HG02798 (cell line): ENCODE measurements around the gene ADAP1.
"Not testable (repeated sequence)": the region's sequence is repeated elsewhere in the genome, so short reads cannot be mapped to it uniquely, and the experiment has no call there.

ENCODE experiments used
- ATAC-seq: cut with Tn5 transposase; IDR thresholded peaks from one replicate; pipeline ENCODE4 v1.9.1; 2021; ENCODE audit warnings: mild to moderate bottlenecking; ENCODE audit not compliant: unreplicated experiment, poor library complexity

ADAP1 gene

GRCh38 chr7:944744-945143, 9.7 kb downstream of the ADAP1 start:
- no peak for ATAC-seq

- not testable (repeated sequence) for ATAC-seq
Observed at GRCh38 chr7:943793-944192, 10.7 kb downstream of the ADAP1 start.

DNA sequence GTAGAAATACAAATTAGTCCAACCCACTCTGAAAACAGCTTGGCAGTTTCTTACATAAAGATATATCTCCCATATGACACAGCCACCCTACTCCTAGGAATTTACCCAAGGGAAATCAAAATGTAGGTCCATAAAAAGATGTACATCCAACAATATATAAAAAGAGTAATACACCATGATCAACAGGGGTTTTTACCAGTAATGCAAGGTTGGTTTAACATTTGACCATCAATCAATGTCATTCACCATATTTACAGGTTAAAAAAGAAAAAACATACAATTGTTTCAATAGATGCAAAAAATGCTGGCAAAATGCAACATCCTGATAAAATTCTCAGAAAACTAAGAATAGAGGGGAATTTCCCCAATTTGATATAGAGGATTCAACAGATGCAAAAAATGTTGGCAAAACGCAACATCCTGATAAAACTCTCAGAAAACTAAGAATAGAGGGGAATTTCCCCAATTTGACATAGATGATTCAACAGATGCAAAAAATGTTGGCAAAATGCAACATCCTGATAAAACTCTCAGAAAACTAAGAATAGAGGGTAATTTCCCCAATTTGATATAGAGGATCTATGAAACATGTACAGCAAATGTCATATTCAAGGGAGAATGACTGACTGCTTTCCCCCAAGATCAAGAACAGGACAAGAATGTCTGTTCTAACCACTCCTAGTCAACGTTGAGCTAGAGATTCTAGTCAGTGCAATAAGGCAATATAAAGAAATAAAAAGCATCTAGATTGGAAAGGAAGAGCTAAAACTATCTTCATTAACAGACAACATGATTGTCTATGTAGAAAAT, 13.7 kb downstream of the ADAP1 start:
- ATAC-seq: no peak

GRCh38 chr7:939843-940242, 14.6 kb downstream of the ADAP1 start:
- no peak for ATAC-seq

DNA sequence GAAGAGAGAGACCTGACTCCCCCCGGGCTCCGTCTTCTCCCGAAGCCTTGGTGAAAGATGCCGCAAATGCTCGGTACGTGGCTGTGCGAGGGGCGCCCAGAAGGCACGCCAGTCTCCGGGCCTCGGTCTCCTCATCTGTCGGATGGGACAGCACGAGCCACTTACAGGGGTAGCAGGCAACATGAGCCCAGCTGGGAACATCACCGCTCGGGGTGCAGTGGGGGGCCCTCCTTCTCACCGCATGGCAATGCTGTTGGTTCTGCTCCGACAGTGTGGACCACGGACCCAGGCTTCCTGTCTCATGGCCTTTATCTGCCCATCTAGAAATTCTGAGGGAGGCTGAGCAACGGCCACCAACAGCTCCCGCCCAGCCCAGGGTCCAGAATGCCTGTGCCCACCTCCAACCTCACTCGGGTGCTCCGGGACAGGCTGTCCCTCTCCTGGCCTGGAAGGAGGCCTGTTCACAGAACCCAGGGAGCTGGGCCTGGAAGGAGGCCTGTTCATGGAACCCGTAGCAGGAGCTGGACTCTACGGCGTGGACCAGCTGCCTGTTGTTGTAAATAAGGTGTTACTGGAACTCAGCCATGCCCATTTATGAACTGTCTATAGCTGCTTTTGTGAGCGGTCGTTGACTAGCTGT, 15.8 kb downstream of the ADAP1 start:
- ATAC-seq: no peak

DNA sequence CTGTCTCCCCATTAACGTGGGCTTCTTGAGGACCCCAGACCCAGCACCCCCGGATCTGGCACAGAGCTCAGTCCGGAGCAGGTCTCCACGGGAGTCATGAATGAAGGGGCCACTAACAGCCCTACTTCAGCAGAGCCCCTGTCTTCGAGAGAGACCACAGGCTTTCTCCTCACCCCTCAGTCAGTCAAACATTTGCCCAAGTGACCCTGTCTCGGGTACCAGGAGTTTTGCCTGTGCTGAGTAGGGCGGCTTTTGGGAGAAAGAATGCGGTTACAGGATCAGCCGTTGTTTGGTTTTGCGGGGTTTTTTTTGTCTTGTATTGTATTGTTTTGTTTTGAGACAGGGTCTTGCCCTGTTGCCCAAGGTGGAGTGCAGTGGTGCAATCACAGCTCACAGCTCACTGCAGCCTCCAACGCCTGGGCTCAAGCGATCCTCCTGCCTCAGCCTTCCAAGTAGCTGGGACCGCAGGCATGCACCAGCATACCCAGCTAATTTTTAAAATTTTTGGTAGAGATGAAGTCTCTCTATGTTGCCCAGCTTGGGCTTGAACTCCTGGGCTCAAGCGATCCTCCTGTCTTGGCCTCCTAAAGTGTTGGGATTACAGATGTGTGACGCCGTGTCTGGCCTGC, 16.5 kb downstream of the ADAP1 start:
- ATAC-seq: no peak

GRCh38 chr7:936386-937054, 18.0 kb downstream of the ADAP1 start:
- ATAC-seq: peak; percentile 85

DNA sequence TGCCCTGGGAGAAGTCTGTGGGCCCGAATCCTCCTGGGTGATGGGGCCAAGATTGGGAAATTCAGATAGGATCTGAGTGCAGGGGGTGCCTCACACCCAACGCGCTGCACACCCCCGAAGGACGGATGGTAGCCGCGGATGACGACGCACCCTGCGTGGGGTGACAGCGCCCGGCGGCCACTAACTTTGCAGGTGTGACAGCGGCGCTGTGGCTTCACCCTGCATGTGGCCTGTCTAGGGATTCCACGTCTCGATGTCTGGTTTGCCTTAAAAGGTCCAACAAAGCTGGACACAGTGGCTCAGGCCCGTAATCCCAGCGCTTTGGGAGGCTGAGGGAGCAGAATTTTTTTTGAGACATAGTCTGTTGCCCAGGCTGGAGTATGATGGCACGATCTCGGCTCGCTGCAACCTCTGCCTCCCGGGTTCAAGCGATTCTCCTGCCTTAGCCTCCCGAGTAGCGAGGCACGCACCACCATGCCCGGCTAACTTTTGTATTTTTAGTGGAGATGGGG, 18.6 kb downstream of the ADAP1 start:
- no peak for ATAC-seq

GRCh38 chr7:935164-935873, 19.2 kb downstream of the ADAP1 start:
- ATAC-seq: no peak

- ATAC-seq: no peak
Observed at GRCh38 chr7:934469-935163, 19.9 kb downstream of the ADAP1 start.

- ATAC-seq: no peak
Observed at GRCh38 chr7:932651-932975, 21.9 kb downstream of the ADAP1 start.

GRCh38 chr7:931871-932650, 22.4 kb downstream of the ADAP1 start:
- ATAC-seq: no peak

GRCh38 chr7:930975-931758, 23.3 kb downstream of the ADAP1 start:
- no peak for ATAC-seq

DNA sequence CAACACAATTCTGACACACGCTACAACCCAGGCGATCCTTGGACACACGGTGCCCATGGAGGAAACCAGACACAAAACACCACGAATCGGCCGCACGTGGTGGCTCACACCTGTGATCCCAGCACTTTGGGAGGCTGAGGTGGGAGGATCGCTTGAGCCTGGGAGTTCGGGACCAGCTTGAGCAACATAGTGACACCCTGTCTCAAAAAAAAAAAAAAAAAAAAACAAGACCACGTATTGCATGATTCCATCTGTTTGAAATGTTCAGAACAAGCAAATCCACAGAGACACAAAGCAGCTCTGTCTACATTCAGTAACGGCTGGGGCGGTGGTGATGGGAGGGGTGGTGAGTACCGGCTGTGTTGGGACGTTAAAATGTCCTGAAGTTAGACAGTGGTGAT, 25.2 kb downstream of the ADAP1 start:
- ATAC-seq: no peak

DNA sequence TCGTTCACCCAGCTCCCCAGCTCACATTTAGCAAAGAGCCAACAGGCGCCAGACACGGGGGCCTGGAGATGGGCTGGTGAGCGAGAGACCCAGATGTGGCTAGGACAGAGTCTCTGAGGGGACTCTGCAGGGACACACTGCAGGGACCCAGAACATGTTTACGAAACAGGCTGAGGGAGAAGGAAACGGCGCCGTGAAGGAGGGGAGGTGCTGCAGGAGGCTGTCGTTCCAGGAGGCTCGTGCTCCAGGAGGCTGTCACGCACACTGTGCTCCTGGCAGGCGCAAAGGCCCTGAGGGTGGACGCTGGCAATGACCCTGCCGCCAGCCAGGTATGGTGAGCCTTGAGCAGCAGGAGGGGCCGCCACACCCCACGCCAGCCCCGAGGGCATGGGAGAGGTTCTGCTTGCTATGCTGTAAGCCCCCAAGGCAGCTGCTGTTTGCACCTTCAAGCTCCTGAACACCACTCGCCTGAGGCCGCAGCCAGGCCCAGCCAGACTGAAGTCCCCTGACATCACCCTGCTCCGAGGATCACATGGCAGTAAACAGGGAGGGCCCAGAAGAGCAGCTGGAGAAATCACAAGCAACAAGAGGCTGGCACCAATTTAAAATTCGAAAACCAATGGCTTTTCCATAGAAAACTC, 27.3 kb downstream of the ADAP1 start:
- no peak for ATAC-seq

DNA sequence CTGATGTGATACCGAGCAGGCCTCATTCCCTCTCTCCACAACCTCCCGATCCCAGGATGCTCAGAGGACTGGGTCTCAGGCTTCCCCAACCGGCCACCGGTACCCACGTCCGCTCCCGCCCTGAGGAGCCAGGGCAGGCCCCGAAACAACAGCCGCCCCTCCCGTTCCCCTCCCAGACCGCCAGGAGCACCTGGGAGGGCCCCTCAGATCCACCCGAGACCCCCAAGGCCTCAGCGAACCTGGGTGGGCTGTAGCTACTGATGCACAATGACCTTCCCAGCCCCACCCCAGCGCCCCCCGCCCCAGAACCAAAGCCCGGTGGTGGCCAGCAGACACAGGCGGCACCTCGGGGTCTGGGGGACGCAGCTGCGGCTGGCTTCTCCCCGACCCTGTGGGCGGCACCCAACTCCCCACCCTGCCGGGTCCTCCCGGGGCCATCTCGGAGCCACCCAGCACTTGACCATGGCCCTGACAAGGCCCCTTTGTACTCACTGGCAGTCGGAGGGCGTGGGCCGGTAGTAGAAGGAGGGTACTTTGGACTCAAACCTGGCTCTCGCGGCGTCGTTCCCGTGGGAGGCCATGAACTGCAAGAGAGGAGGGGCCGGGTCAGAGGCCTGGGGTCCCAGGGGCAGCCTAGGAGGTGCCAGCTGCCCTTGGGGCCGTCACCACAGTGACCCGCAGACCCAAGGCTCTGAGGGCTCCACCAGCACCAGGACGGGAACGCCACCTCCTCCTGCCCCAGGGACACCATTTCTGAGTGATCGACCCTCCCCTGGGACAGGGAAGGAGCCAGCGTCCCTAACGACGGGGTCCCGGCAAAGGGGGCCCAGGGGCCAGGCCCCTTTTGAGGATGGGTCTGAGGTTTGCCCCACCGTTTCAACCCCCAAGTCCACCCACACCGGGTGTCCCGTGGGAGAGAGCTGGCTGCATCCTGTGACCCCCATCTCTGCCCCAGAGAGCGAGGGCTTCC, 28.1 kb downstream of the ADAP1 start:
- ATAC-seq: no peak

DNA sequence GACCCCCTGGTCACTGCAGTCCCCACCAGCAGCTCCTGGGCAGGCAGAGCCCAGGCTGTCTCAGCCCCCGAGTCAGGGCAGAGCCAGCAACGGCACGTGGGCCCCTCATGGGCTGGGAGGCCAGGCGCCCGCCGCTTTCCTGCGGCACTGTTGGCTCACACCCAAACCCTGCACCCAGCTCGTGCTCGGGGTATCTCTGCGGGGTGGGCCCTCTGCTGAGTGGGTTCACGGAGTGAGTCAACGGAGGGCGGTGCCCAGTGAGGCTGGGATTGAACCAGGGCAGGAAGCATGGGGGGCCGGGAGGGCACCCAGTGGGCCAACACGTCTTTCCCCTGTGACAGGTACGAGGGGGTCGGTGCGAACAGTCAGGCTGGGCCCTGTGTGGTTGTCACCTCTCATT, 28.9 kb downstream of the ADAP1 start:
- ATAC-seq: no peak
